Measurements from ENCODE around the gene GCN1.

DNA sequence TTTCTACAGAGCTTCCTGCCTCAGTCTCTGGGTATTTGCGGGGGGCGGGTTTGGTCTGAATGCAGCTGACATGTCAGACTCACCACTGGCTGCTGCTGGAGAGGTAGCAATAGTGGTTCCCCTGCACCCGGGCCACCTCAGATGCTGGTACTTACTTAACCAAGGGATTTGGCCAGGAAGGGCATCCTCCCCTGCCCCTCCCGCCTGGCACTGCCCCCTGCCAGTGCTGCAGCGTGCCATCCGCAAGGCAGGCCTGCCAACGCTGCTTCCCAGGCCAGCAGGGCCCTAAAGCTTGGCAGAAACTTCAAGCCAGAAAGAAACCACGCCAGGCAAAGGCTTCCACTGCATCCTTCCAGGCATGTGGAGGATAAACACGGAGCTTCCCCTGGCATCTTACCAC lies 100.0 kb downstream of the GCN1 start:
- TF ChIP-seq, protein P1, sequence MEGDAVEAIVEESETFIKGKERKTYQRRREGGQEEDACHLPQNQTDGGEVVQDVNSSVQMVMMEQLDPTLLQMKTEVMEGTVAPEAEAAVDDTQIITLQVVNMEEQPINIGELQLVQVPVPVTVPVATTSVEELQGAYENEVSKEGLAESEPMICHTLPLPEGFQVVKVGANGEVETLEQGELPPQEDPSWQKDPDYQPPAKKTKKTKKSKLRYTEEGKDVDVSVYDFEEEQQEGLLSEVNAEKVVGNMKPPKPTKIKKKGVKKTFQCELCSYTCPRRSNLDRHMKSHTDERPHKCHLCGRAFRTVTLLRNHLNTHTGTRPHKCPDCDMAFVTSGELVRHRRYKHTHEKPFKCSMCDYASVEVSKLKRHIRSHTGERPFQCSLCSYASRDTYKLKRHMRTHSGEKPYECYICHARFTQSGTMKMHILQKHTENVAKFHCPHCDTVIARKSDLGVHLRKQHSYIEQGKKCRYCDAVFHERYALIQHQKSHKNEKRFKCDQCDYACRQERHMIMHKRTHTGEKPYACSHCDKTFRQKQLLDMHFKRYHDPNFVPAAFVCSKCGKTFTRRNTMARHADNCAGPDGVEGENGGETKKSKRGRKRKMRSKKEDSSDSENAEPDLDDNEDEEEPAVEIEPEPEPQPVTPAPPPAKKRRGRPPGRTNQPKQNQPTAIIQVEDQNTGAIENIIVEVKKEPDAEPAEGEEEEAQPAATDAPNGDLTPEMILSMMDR (IDR thresholded peaks at IDR 0.05), result no peak
- TF ChIP-seq RFX5 (IDR thresholded peaks at IDR 0.05) (no peak), CHD2 (IDR thresholded peaks at IDR 0.05; ENCODE audit: low read length, partially characterized antibody) (no peak), POLR2A (IDR thresholded peaks at IDR 0.05; ENCODE audit: low read length) (no peak), POLR2AphosphoS2 (conservative IDR thresholded peaks at IDR 0.05; ENCODE audit: low read length) (no peak), JUN (IDR thresholded peaks at IDR 0.05) (no peak), MAFK (IDR thresholded peaks at IDR 0.05; ENCODE audit: partially characterized antibody) (no peak), RAD21 (conservative IDR thresholded peaks at IDR 0.05 in 1 of 2, IDR thresholded peaks at IDR 0.05 in 1 of 2) (no peak), KDM5A (IDR thresholded peaks at IDR 0.05) (no peak), ZSCAN20 (CRISPR knock-in tag; IDR thresholded peaks at IDR 0.05) (no peak), EP300 (IDR thresholded peaks at IDR 0.05) (no peak)
- TF ChIP-seq, protein P2, sequence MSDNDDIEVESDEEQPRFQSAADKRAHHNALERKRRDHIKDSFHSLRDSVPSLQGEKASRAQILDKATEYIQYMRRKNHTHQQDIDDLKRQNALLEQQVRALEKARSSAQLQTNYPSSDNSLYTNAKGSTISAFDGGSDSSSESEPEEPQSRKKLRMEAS (IDR thresholded peaks at IDR 0.05), result no peak
- TF ChIP-seq, protein P3, sequence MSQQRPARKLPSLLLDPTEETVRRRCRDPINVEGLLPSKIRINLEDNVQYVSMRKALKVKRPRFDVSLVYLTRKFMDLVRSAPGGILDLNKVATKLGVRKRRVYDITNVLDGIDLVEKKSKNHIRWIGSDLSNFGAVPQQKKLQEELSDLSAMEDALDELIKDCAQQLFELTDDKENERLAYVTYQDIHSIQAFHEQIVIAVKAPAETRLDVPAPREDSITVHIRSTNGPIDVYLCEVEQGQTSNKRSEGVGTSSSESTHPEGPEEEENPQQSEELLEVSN (IDR thresholded peaks at IDR 0.05; ENCODE audit: borderline replicate concordance, low read depth), result no peak
